Measurements from ENCODE around the gene SNRPA. TPM values are rescaled to one million over a fixed set of nuclear protein-coding genes. Genes with fewer than 3 reads are reported as not detected.

The SNRPA gene
- polyA plus RNA-seq, 3 donors = 27.9 to 78.3 (median 44.2) TPM

GRCh38 chr19:40752257-40752781 is 1.3 kb downstream of the SNRPA start:
- Histone ChIP-seq H3K36me3 (replicated peaks in 1 of 2; ENCODE audit: control insufficient read depth in 1 of 2, insufficient read depth in 2 of 2, low read length in 2 of 2) (peaks cover 8 to 19% of the 10 kb centered on the region in 2 donors), H3K27ac (ENCODE audit: low read depth in 1 of 2, low read length in 2 of 2) (peak overlapping the region; percentile 92 to 98), H3K4me3 (replicated peaks in 1 of 3; ENCODE audit: low read depth in 2 of 3, low read length in 3 of 3) (peak overlapping the region in 2 of 3 experiments; percentile 65 to 76), H2AFZ (ENCODE audit: insufficient read depth, low read depth, low read length, poor library complexity, severe bottlenecking) (no peak overlapping the region), H3K79me2 (ENCODE audit: insufficient read depth, low read length) (peaks cover 82% of the 10 kb centered on the region), H4K20me1 (ENCODE audit: insufficient read depth, low read length) (peaks cover 22% of the 10 kb centered on the region), H3K9ac (ENCODE audit: insufficient read depth, low read length, poor library complexity, severe bottlenecking) (peak overlapping the region; percentile 86), H3K27me3 (ENCODE audit: control insufficient read depth in 2 of 2, insufficient read depth in 2 of 2, low read length in 2 of 2) (no peaks in the 10 kb centered on the region), H3K4me2 (replicated peaks; ENCODE audit: extremely low read depth, low read length, poor library complexity, severe bottlenecking) (peak overlapping the region; percentile 85), H3K4me1 (ENCODE audit: control insufficient read depth in 1 of 2, insufficient read depth in 2 of 2, low read length in 2 of 2) (peaks cover 83 to 91% of the 10 kb centered on the region in 2 donors), H3K9me3 (replicated peaks in 1 of 2; ENCODE audit: control insufficient read depth in 1 of 2, insufficient read depth in 1 of 2, low read length in 2 of 2) (no peaks in the 10 kb centered on the region)
- TF ChIP-seq, protein P1, sequence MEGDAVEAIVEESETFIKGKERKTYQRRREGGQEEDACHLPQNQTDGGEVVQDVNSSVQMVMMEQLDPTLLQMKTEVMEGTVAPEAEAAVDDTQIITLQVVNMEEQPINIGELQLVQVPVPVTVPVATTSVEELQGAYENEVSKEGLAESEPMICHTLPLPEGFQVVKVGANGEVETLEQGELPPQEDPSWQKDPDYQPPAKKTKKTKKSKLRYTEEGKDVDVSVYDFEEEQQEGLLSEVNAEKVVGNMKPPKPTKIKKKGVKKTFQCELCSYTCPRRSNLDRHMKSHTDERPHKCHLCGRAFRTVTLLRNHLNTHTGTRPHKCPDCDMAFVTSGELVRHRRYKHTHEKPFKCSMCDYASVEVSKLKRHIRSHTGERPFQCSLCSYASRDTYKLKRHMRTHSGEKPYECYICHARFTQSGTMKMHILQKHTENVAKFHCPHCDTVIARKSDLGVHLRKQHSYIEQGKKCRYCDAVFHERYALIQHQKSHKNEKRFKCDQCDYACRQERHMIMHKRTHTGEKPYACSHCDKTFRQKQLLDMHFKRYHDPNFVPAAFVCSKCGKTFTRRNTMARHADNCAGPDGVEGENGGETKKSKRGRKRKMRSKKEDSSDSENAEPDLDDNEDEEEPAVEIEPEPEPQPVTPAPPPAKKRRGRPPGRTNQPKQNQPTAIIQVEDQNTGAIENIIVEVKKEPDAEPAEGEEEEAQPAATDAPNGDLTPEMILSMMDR (IDR thresholded peaks at IDR 0.05) = no peak
- Mint-ChIP-seq H3K4me1 (peaks cover 74% of the 10 kb centered on the region), H3K27me3 (ENCODE audit: low read depth in 3 of 3) (peaks cover 0 to 5% (median 0%) of the 10 kb centered on the region in 3 donors), H3K9me3 (no peaks in the 10 kb centered on the region), H3K4me3 (peak overlapping the region; percentile 92 to 100), H3K27ac (peak overlapping the region; percentile 96 to 100 (median 99)), H3K36me3 (peaks cover 19 to 27% of the 10 kb centered on the region in 2 donors)
- no peak for DNase-seq
- WGBS (ENCODE audit: insufficient coverage) = 23% methylated on average over 6 of the region's 12 CpGs
- intact Hi-C loops (cut with micrococcal nuclease) = loop anchor here (5.0 to 10.0 kb wide), 2 partner anchors 45 to 52 kb away; partner anchors contain the start of gene EGLN2 (in 1 of the 2)

DNA sequence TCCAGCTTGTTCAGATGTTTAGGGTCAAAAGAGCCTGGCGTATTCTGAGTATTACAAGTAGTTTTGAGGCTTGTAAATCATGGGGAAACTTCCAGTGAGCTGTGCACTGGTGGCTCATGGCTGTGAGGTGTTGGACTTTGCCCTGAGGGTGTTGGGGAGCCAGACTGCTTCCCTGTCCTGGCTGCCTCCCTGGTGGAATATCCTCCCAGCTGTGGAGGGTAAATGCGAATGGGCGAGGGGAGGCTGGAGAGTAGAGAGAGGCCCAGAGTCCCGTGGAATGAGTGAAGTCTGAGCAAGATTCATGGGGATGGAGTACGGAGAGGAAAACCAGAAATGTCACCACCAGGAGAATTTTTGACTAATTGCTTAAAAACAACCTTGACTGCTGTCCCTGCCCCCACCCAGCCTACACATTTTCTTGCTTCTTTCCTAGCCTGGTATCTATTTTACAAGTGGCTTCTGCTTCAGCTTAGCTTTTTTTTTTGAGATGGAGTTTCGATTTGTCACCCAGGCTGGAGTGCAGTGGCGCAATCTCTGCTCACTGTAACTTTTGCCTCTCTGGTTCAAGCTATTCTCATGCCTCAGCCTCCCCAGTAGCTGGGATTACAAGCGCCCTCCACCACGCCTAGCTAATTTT is 3.7 kb downstream of the SNRPA start:
- peaks cover 36 to 47% of the 10 kb centered on the region in 2 donors for H3K36me3 Mint-ChIP-seq
- WGBS (ENCODE audit: insufficient coverage) = 54% methylated on average over 4 of the region's 9 CpGs
- H3K4me1 Mint-ChIP-seq = peaks cover 52% of the 10 kb centered on the region
- no peaks in the 10 kb centered on the region for H3K9me3 ChIP-seq (replicated peaks in 1 of 2; ENCODE audit: control insufficient read depth in 1 of 2, insufficient read depth in 1 of 2, low read length in 2 of 2)
- peaks cover 80% of the 10 kb centered on the region for H3K79me2 ChIP-seq (ENCODE audit: insufficient read depth, low read length)
- peak; percentile 62 to 84 (median 62) for DNase-seq
- peaks cover 61 to 68% of the 10 kb centered on the region in 2 donors for H3K4me1 ChIP-seq (ENCODE audit: control insufficient read depth in 1 of 2, insufficient read depth in 2 of 2, low read length in 2 of 2)
- H3K4me3 ChIP-seq (replicated peaks in 1 of 3; ENCODE audit: low read depth in 2 of 3, low read length in 3 of 3) = peak overlapping the region in 2 of 3 experiments; percentile 16 to 67
- intact Hi-C loops (cut with micrococcal nuclease) = loop anchor here (5.0 to 10.0 kb wide), 2 partner anchors 43 to 50 kb away; partner anchors contain the start of gene EGLN2 (in 1 of the 2)
- peaks cover 26 to 43% of the 10 kb centered on the region in 2 donors for H3K36me3 ChIP-seq (replicated peaks in 1 of 2; ENCODE audit: control insufficient read depth in 1 of 2, insufficient read depth in 2 of 2, low read length in 2 of 2)
- peak overlapping the region; percentile 75 to 80 for H3K4me3 Mint-ChIP-seq
- H3K9me3 Mint-ChIP-seq = no peaks in the 10 kb centered on the region
- peak overlapping the region; percentile 91 to 99 (median 95) for H3K27ac Mint-ChIP-seq
- no peaks in the 10 kb centered on the region for H3K27me3 ChIP-seq (ENCODE audit: control insufficient read depth in 2 of 2, insufficient read depth in 2 of 2, low read length in 2 of 2)
- peak overlapping the region; percentile 56 for H3K9ac ChIP-seq (ENCODE audit: insufficient read depth, low read length, poor library complexity, severe bottlenecking)
- peak overlapping the region; percentile 77 for H3K4me2 ChIP-seq (replicated peaks; ENCODE audit: extremely low read depth, low read length, poor library complexity, severe bottlenecking)
- TF ChIP-seq, protein P1 (IDR thresholded peaks at IDR 0.05) = no peak
- no peak overlapping the region for H2AFZ ChIP-seq (ENCODE audit: insufficient read depth, low read depth, low read length, poor library complexity, severe bottlenecking)
- peaks cover 0 to 5% (median 0%) of the 10 kb centered on the region in 3 donors for H3K27me3 Mint-ChIP-seq (ENCODE audit: low read depth in 3 of 3)
- peaks cover 44% of the 10 kb centered on the region for H4K20me1 ChIP-seq (ENCODE audit: insufficient read depth, low read length)
- peak overlapping the region; percentile 80 to 88 for H3K27ac ChIP-seq (ENCODE audit: low read depth in 1 of 2, low read length in 2 of 2)

Data from CD14-positive monocyte (primary cell).